NCI-H2227 (cell line): ENCODE results near the gene OR2T5.
"Not testable (repeated sequence)": the region's sequence is repeated elsewhere in the genome, so short reads cannot be mapped to it uniquely, and the experiment has no call there.

Source experiments
- DNase-seq: peaks from one replicate; lab custom pipeline; 2025; ENCODE audit not compliant: unreplicated experiment; lab: John Stamatoyannopoulos, UW

Gene OR2T5

GRCh38 chr1:248500305-248501035 is 12.1 kb downstream of the OR2T5 start:
- DNase-seq: not testable (repeated sequence)

GRCh38 chr1:248507773-248508172 is 19.4 kb downstream of the OR2T5 start, which contains the start of gene OR2G6:
Gene OR2G6, plus strand, starts transcription at chr1:248508073. Its CDS starts 13,574 bp downstream, at chr1:248521647.
- not testable (repeated sequence) for DNase-seq

GRCh38 chr1:248510217-248510616 is 21.8 kb downstream of the OR2T5 start:
- not testable (repeated sequence) for DNase-seq

- no peak for DNase-seq
Measured at GRCh38 chr1:248521856-248522255, 33.5 kb downstream of the OR2T5 start.

- DNase-seq: not testable (repeated sequence)
Measured at GRCh38 chr1:248537449-248537848, 49.1 kb downstream of the OR2T5 start.
